Hematopoietic multipotent progenitor cell (in vitro differentiated cells): ENCODE measurements around the gene DLG5. TPM values are rescaled to one million over a fixed set of nuclear protein-coding genes. Genes with fewer than 3 reads are reported as not detected.

Experiments
- DNase-seq, 3 donors: peaks; one replicate each; pipeline ENCODE4 v3.0.0-alpha.2; 2011 to 2015; ENCODE audit warnings: low read depth in 2 of 3, low spot score in 2 of 3
- total RNA-seq: library from RNA; depleted of rRNA; stranded (reverse); fragments of >200 nt; gene quantifications from one replicate; pipeline ENCODE4 v1.2.3, GENCODE V29; 2012

Gene DLG5
- total RNA-seq, 1 donor: 9.2 TPM

- no peak for DNase-seq
Measured at GRCh38 chr10:77915319-77916105, 11.0 kb downstream of the DLG5 start.

- no peak for DNase-seq
Measured at GRCh38 chr10:77913090-77913489, 13.5 kb downstream of the DLG5 start.

- DNase-seq: no peak
Measured at GRCh38 chr10:77912576-77912975, 14.0 kb downstream of the DLG5 start.

GRCh38 chr10:77911535-77912123 is 14.9 kb downstream of the DLG5 start:
- no peak for DNase-seq

GRCh38 chr10:77910524-77911145 is 15.9 kb downstream of the DLG5 start:
- no peak for DNase-seq

GRCh38 chr10:77909749-77910375 is 16.7 kb downstream of the DLG5 start:
- DNase-seq: peak in 1 of 3 donors; percentile 36

- DNase-seq: no peak
Measured at GRCh38 chr10:77909021-77909748, 17.4 kb downstream of the DLG5 start.

- peak in 1 of 3 donors; percentile 37 for DNase-seq
Measured at GRCh38 chr10:77907900-77908717, 18.4 kb downstream of the DLG5 start.

- no peak for DNase-seq
Measured at GRCh38 chr10:77907462-77907861, 19.1 kb downstream of the DLG5 start.

GRCh38 chr10:77906951-77907421 is 19.6 kb downstream of the DLG5 start:
- no peak for DNase-seq

- no peak for DNase-seq
Measured at GRCh38 chr10:77905781-77906180, 20.8 kb downstream of the DLG5 start.

GRCh38 chr10:77905086-77905748 is 21.3 kb downstream of the DLG5 start:
- DNase-seq: no peak

GRCh38 chr10:77904100-77904840 is 22.3 kb downstream of the DLG5 start:
- no peak for DNase-seq

GRCh38 chr10:77902159-77902558 is 24.4 kb downstream of the DLG5 start:
- DNase-seq: no peak

GRCh38 chr10:77901743-77902142 is 24.8 kb downstream of the DLG5 start:
- no peak for DNase-seq

GRCh38 chr10:77899690-77900089 is 26.9 kb downstream of the DLG5 start:
- no peak for DNase-seq

GRCh38 chr10:77899080-77899477 is 27.5 kb downstream of the DLG5 start:
- peak in 1 of 3 donors; percentile 56 for DNase-seq

GRCh38 chr10:77898323-77899079 is 28.1 kb downstream of the DLG5 start:
- DNase-seq: peak in 1 of 3 donors; percentile 11
